ENCODE data around the gene CAPN5. TPM values are rescaled to one million over a fixed set of nuclear protein-coding genes. Genes with fewer than 3 reads are reported as not detected.

The CAPN5 gene
- total RNA-seq, 1 experiment from 2014 or later = 27.4 TPM

DNA sequence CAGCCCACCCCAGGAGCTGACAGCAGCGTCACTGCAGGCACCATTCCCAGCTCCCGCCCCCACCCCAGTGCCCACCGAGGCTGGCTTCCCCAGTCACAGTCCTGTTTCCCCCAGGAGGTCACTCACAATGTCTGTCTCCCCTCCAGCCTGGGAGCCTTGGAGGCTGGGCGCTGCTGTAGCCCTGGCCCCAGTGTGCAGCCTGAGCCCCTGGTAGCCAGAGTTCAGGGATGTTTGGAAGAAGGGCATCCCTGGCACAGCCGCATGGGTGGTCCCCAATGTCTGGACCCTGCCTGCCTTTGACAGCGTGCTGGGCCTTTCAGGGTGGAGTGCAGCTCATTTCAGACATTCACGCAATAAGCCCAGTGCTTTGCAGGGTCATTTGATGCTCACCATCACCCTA lies 4.3 kb downstream of the CAPN5 start:
- H3K27me3 Mint-ChIP-seq (ENCODE audit: low read depth) = peaks cover 3% of the 10 kb centered on the region; the same call in 1 of the 2 replicates
- no peak overlapping the region for H3K4me3 Mint-ChIP-seq
- ATAC-seq (no peak), DNase-seq (ENCODE audit: low spot score) (no peak)
- TF ChIP-seq JUN (CRISPR knock-in tag; IDR thresholded peaks at IDR 0.05) (no peak), ESRRA (CRISPR knock-in tag; IDR thresholded peaks at IDR 0.05; ENCODE audit: borderline replicate concordance) (no peak), RELA (CRISPR knock-in tag; IDR thresholded peaks at IDR 0.05; ENCODE audit: borderline replicate concordance) (no peak), ZNF416 (CRISPR knock-in tag; IDR thresholded peaks at IDR 0.05) (no peak), USF2 (CRISPR knock-in tag; IDR thresholded peaks at IDR 0.05) (no peak)
- TF ChIP-seq, protein P1, sequence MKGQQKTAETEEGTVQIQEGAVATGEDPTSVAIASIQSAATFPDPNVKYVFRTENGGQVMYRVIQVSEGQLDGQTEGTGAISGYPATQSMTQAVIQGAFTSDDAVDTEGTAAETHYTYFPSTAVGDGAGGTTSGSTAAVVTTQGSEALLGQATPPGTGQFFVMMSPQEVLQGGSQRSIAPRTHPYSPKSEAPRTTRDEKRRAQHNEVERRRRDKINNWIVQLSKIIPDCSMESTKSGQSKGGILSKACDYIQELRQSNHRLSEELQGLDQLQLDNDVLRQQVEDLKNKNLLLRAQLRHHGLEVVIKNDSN (CRISPR knock-in tag; IDR thresholded peaks at IDR 0.05) = no peak
- H3K36me3 Mint-ChIP-seq = no peaks in the 10 kb centered on the region
- H3K9me3 Mint-ChIP-seq = no peaks in the 10 kb centered on the region
- H3K27ac Mint-ChIP-seq = no peak overlapping the region
- H3K4me1 Mint-ChIP-seq = peaks cover 13% of the 10 kb centered on the region
- CTCF ChIA-PET = interaction anchor here (1.1 to 1.6 kb wide), 3 partner anchors 20 to 44 kb away, joined by 3 to 6 read pairs (median 3); no protein-coding TSS in a partner anchor
- POLR2A ChIA-PET = no interaction called here

- CTCF ChIA-PET = interaction anchor here (1.1 kb wide), 1 partner anchor 19 kb away, joined by 6 read pairs; no protein-coding TSS in a partner anchor
- H3K27ac Mint-ChIP-seq = peak overlapping the region; percentile 70; the same call in 1 of the 2 replicates
Observed at GRCh38 chr11:77071671-77072605, 5.2 kb downstream of the CAPN5 start.

DNA sequence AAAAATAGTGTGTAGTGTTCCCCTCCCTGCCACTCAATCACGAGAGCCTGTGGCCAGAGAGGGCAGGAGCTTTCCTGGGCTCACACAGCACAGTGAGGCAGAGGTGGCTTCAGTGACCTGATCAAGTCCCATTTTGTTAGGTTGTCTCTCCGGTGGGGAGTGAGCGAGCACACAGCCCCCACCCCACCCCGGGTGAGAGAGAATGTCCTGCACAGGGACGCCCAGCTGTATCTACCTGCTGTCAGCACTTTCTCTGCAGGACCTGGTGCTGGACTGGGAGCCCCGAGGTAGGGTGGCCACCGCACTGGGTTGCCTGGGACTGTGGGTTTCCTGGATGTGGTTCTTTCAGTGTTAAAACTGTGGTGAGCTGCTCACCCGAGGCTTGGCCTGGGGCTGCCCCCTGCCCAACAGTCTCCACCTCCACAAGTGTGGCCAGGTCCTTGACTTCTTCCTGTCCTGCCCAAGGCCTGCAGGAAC lies 6.1 kb downstream of the CAPN5 start:
- ATAC-seq (no peak), DNase-seq (ENCODE audit: low spot score) (no peak)
- peaks cover 7% of the 10 kb centered on the region for H3K4me1 Mint-ChIP-seq
- H3K36me3 Mint-ChIP-seq = no peaks in the 10 kb centered on the region
- H3K9me3 Mint-ChIP-seq = peaks cover 1% of the 10 kb centered on the region
- TF ChIP-seq, protein P2, sequence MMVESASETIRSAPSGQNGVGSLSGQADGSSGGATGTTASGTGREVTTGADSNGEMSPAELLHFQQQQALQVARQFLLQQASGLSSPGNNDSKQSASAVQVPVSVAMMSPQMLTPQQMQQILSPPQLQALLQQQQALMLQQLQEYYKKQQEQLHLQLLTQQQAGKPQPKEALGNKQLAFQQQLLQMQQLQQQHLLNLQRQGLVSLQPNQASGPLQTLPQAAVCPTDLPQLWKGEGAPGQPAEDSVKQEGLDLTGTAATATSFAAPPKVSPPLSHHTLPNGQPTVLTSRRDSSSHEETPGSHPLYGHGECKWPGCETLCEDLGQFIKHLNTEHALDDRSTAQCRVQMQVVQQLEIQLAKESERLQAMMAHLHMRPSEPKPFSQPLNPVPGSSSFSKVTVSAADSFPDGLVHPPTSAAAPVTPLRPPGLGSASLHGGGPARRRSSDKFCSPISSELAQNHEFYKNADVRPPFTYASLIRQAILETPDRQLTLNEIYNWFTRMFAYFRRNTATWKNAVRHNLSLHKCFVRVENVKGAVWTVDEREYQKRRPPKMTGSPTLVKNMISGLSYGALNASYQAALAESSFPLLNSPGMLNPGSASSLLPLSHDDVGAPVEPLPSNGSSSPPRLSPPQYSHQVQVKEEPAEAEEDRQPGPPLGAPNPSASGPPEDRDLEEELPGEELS (CRISPR knock-in tag; IDR thresholded peaks at IDR 0.05) = no peak
- TF ChIP-seq RORB (CRISPR knock-in tag; IDR thresholded peaks at IDR 0.05) (no peak), NFYB (CRISPR knock-in tag; conservative IDR thresholded peaks at IDR 0.05; ENCODE audit: low read depth) (no peak), IRF1 (CRISPR knock-in tag; IDR thresholded peaks at IDR 0.05) (no peak), TCF7 (CRISPR knock-in tag; IDR thresholded peaks at IDR 0.05; ENCODE audit: low read depth) (no peak), NR1H2 (CRISPR knock-in tag; IDR thresholded peaks at IDR 0.05) (no peak)
- H3K27ac Mint-ChIP-seq = peak overlapping the region; percentile 31; the same call in 1 of the 2 replicates
- no peaks in the 10 kb centered on the region for H3K27me3 Mint-ChIP-seq (ENCODE audit: low read depth)
- no peak overlapping the region for H3K4me3 Mint-ChIP-seq
- CTCF ChIA-PET = interaction anchor here (1.1 to 1.4 kb wide), 2 partner anchors 18 kb away, joined by 4 to 6 read pairs; no protein-coding TSS in a partner anchor
- POLR2A ChIA-PET = no interaction called here

More at GRCh38 chr11:77071671-77072605, 5.2 kb downstream of the CAPN5 start:
- H3K27me3 Mint-ChIP-seq (ENCODE audit: low read depth) = peaks cover 3% of the 10 kb centered on the region; the same call in 1 of the 2 replicates
- no peak for DNase-seq (ENCODE audit: low spot score)
- no peak for TF ChIP-seq ZNF671 (CRISPR knock-in tag; IDR thresholded peaks at IDR 0.05)
- no peak for TF ChIP-seq NFYB (CRISPR knock-in tag; conservative IDR thresholded peaks at IDR 0.05; ENCODE audit: low read depth)
- TF ChIP-seq NR3C1 (CRISPR knock-in tag; conservative IDR thresholded peaks at IDR 0.05; ENCODE audit: low read depth) = no peak
- TF ChIP-seq KAT7 (CRISPR knock-in tag; IDR thresholded peaks at IDR 0.05; ENCODE audit: borderline replicate concordance) = no peak
- TF ChIP-seq, protein P3, sequence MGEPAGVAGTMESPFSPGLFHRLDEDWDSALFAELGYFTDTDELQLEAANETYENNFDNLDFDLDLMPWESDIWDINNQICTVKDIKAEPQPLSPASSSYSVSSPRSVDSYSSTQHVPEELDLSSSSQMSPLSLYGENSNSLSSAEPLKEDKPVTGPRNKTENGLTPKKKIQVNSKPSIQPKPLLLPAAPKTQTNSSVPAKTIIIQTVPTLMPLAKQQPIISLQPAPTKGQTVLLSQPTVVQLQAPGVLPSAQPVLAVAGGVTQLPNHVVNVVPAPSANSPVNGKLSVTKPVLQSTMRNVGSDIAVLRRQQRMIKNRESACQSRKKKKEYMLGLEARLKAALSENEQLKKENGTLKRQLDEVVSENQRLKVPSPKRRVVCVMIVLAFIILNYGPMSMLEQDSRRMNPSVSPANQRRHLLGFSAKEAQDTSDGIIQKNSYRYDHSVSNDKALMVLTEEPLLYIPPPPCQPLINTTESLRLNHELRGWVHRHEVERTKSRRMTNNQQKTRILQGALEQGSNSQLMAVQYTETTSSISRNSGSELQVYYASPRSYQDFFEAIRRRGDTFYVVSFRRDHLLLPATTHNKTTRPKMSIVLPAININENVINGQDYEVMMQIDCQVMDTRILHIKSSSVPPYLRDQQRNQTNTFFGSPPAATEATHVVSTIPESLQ (CRISPR knock-in tag; IDR thresholded peaks at IDR 0.05) = no peak
- TF ChIP-seq FOXJ3 (CRISPR knock-in tag; IDR thresholded peaks at IDR 0.05; ENCODE audit: borderline replicate concordance) = no peak
- no peak for TF ChIP-seq SMAD3 (CRISPR knock-in tag; IDR thresholded peaks at IDR 0.05; ENCODE audit: borderline replicate concordance)
- TF ChIP-seq, protein P4, sequence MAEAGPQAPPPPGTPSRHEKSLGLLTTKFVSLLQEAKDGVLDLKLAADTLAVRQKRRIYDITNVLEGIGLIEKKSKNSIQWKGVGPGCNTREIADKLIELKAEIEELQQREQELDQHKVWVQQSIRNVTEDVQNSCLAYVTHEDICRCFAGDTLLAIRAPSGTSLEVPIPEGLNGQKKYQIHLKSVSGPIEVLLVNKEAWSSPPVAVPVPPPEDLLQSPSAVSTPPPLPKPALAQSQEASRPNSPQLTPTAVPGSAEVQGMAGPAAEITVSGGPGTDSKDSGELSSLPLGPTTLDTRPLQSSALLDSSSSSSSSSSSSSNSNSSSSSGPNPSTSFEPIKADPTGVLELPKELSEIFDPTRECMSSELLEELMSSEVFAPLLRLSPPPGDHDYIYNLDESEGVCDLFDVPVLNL (CRISPR knock-in tag; IDR thresholded peaks at IDR 0.05; ENCODE audit: borderline replicate concordance, low read depth) = no peak
- TF ChIP-seq ESRRA (CRISPR knock-in tag; IDR thresholded peaks at IDR 0.05; ENCODE audit: borderline replicate concordance) = no peak
- H3K4me3 Mint-ChIP-seq = no peak overlapping the region
- POLR2A ChIA-PET = no interaction called here
- peaks cover 13% of the 10 kb centered on the region for H3K4me1 Mint-ChIP-seq
- H3K36me3 Mint-ChIP-seq = no peaks in the 10 kb centered on the region
- ATAC-seq = no peak
- no peaks in the 10 kb centered on the region for H3K9me3 Mint-ChIP-seq
